Measurements from ENCODE around the gene STK32C.
"Not testable (repeated sequence)": the region's sequence is repeated elsewhere in the genome, so short reads cannot be mapped to it uniquely, and the experiment has no call there.

The STK32C gene

DNA sequence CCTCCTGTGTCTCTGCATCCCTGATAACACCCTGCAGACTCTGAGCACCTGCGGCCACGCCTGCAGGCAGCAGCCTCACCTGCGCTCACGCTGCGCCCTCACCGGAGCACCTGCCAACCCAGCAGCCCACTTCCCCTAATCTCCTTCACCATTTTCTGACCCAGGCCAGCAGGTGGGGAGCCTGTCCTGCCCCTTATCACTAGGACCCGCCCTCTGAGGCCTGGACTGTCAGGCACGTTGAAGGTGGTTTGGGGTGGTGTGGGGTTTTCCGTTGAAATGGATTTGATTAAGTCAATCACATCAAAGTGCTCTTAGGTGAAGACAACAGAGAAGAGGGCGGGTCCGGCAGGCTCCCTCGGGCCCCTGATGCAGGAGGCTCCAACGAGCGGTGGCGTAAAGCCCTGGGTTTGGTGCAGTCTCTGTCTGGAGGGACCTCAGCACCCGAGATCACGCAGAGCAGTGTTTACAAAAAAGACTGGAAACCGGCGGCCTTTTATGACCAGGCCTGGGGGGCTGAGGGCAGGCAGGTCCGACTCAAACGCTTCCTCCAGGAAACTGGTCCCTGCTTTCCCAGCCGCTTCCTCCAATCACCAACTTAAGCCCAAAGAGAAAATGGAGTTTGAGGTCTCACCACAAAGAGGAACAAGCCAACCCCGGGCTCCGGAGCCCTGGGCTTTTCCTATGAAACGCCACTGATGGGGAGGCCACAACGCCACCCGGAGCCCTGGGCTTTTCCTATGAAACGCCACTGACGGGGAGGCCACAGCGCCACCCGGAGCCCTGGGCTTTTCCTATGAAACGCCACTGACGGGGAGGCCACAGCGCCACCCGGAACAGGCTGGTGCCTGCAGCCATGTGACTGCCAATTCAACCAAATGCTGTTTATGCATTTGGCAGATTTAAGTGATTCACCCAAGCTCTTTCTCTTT lies 75.5 kb downstream of the STK32C start:
- DNase-seq (ENCODE audit: low read depth in 2 of 2): no peak

DNA sequence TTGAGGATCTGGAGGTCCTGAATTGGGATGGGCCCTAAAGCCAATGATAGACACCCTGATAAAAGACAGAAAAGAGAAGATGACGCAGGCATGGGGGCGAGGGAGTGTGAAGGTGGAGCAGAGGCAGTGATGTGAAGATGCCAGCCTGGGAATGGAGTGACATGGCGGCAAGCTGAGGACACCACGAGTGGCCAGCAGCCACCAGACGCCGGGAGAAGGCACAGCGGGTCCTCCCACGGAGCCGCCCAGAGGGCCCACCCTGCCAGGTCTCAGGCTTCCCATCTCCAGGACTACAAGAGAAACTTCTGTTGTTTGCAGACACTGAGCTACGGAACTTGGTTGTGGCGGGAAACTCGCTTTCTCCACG lies 76.1 kb downstream of the STK32C start:
- no peak for DNase-seq (ENCODE audit: low read depth in 2 of 2)

DNA sequence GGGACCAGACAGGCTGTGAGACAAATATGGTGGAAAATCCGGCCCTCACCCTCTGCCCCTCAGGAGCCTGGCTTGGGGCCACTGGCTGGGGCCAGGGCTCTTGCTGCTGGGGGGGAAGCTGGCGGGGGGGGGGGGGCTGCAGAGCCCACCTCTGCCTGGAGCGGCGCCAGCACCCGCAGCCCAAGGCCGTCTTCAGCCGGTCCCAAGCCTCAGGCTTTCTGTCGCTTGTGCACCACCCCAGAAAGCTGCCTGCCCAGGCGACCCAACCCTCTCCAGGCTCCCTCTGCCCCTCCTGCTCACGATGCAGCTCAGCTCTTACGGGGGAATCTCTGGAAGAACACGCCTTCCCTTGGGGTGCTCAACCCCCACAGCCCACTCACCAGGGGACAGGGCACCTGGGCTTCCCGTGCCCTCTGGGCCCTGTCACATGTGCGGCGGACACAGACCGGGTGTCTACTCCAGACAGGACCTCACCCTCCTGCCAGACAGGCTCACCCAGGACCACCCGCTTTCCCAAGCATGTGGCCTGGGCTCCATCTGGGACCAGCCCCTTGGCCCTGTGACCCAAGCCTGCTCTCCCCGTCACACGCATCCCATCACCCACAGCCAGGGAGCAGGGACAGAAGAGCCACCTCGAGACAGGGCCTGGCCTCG lies 77.1 kb downstream of the STK32C start:
- no peak for DNase-seq (ENCODE audit: low read depth in 2 of 2)

DNA sequence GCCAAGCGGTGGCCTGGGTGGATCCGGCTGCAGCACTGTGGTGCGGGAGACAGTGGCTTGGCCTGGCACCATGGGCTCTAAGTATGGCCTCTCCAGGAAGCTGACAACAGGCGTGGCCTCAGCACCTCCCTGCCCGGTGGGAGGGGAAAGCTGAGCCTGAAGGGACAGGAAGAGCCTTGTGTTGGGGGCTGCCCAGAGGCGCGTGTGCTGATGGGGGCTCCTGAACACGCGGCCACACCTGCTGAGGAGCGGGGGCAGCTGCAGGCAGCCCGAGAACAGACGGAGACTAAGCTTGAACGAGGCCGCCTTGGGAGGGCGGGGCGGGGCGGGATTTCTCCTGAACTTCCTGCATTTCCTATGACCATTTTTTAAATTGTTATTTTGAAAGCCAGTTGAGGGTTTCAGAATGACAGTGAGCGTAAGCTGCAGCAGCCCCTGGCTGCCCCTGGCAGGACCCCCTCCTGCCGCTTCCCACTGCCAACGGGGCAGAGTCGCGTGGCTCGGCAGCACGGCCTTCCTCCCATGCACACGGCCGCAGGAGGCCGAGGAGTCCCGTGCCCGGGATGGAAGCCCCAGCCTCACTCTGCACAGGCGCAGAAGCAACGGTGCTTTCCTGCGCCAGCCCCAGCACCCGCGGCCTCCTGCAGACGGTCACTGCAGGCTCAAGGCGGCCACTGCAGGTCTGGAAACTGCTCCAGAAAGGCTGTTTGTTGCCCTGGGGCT lies 77.8 kb downstream of the STK32C start:
- DNase-seq (ENCODE audit: low read depth in 2 of 2): no peak

DNA sequence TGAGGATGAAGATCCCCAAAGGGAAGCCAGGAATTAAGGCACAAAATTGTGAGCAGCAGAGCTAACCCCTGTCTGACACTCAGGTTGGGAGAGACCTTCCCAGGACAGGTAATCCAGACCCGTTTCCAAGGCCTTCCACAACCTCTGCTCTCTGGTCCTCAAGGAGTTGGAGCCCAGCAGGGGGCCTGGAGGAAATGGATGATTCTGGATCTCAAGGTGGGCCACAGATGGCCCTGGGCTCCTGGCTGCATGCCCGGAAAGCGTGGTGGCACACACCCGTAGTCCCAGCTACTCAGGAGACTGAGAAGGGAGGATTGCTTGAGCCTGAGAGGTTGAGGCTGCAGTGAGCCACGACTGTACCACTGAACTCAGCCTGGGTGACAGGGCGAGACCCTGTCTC lies 78.7 kb downstream of the STK32C start:
- DNase-seq (ENCODE audit: low read depth in 2 of 2): no peak

DNA sequence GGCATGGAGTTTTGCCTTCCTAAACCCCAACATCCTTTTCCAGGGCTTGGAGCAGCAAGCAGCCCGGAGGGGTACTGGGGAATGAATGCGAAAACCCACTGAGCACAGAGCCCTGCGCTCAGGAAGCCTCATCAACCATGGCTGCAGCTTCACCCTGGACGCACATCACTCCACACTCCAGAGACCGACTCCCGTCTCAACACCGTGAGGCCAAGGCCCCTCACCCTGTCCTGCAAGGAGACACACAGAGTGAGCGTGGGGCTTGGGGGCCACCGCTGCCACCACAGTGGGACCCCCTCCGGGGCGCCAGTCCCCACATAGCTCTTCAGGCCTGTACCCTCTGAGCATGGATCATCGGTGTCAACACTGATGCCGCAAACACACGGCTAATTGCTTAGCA lies 79.1 kb downstream of the STK32C start:
- DNase-seq (ENCODE audit: low read depth in 2 of 2): no peak

DNA sequence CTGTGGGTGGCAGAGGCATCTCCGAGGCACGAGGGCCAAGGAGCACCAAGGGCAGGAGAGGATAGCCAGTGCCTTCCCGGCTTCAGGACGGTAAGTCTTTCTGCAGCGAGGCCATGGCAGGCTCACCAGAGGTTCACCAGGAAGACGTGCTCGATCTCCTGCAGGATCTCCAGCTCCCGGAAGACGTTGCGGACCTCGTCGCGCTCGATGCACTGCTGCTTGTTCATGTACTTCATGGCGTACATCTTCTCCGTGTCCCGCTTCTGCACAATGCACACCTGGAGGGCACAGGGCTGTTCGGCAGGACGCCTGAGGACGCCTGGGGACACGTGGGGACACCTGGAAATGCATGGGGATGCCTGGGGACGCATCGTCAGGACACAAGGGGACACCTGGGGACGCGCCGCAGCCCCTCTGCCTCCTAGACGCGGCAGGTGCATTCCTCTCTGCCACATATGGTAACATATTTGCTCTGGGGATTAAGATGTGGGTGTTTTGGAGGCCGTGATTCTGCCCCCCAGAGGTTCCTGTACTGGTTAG lies 79.8 kb downstream of the STK32C start:
- DNase-seq (ENCODE audit: low read depth in 2 of 2): no peak

DNA sequence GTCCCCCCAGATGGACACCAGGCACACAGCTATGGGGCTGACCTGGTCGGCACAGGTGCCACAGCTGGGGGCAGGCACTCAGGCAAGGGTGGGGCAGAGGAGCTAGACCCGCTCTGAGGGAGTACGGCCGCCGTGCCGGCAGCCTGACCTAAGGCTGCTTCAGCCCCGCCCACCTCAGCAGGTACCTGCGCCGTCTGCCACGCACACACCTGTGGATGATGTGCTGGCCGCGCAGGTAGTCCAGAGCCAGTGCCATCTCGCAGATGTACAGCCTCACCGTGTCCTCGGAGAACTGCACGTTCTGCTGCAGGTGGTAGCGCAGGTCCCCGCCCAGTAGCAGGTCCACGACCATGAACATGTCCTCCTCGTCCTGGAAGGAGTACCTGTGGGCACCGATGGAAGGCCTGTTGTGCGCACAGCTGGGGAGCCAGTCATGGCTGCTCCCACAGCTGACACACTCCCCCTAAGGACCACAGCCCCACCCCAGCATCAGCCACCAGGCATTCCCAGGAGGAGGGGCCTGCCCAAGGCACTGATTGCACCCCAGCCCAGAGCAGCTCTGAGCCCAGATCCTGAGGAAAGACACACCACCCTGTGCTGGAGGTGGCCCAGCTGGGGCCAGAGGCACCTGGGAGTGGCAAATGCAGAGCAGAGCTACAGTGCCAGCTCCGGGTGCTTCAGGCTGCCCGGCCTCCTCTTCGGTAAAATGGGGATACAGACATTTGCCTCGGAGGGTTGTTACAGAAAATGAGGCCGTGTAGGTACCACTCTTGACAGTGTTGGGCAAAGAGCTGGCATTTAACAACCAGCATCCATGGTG lies 81.0 kb downstream of the STK32C start:
- no peak for DNase-seq (ENCODE audit: low read depth in 2 of 2)

DNA sequence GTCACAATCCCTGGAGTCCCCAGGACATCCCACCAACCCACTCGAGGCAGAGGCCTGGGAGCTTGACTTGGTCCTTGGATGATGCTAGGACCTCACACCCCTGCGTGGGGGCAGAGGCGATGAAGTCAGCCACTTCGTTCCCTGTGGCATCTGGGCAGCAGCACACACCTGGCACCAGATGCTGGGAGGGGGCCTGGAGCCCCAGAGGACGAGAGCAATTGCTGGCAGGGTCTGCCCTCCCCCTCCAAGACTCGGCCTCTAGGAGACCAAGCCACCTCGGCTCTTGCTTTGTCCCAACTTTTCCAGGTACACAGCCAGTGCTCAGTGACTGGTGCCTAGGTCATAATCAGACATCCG lies 81.9 kb downstream of the STK32C start:
- no peak for DNase-seq (ENCODE audit: low read depth in 2 of 2)

DNA sequence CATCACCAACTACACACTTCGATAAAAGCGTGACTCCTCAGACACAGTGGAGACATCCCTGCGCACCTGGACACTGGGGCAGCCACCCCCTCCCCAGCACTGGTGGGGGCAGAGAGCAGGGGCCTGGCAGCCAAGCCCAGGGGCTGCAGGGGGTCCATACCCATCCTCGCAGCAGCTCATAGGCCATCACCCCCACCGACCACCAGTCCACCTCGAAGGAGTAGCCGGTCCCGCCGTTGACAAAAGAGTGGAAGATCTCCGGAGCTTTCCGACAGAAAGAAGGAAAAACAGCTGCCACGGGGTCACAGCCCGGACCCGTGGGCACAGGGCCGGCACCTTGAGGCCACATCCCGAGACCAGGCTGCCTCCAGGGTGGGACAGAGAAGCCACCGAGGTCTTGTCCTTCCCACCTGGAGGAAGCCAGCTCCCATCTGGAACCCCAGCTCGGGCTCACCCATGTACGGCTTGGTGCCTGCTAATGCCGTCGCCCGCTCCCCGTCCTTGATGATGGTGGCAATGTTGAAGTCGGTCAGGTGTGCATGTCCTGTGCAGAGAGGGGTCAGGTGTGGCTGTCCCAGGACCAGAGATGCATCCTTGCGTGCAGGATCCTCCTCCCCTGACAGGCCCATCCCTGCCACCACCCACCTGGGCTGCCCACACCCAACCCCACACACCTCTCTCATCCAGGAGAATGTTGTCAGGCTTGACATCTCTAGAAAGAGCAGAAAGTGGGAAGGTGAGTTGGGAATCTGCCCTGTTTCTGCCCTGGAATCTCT lies 82.5 kb downstream of the STK32C start:
- no peak for DNase-seq (ENCODE audit: low read depth in 2 of 2)

DNA sequence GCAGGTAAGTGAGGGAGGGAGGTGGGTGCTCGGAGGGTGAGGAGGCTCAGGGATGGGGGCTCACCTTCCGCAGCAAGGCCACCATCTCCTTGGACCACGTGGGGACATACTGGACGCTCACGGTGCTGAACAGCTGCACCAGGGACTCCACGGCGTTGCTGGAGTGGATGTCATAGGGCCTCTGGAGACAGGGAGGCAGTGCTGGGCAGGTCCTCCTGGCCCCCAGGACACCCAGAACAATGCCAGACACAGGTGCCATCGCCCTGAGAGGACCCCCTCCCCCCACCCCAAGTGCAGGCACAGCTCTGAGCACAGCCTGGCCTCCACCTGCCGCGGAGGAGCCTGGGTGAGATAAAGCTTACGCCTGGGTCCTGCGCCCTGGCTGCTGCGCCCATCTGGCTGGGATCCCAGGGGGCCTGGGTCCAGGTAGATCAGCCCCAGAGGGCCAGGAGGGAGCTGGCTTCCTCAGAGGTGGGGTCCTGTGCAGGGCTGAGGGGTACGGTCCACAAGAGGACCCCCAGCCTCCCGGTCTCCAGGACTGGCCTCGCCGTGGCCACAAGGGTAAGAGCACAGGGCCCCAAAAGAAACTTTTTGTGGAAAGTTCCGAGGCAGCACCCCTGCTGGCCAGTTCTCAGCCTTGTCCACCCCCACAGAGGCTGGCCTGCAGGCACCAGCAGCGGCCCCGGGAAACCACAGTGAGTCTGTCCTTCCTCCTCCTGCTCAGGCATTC lies 83.2 kb downstream of the STK32C start:
- no peak for DNase-seq (ENCODE audit: low read depth in 2 of 2)

DNA sequence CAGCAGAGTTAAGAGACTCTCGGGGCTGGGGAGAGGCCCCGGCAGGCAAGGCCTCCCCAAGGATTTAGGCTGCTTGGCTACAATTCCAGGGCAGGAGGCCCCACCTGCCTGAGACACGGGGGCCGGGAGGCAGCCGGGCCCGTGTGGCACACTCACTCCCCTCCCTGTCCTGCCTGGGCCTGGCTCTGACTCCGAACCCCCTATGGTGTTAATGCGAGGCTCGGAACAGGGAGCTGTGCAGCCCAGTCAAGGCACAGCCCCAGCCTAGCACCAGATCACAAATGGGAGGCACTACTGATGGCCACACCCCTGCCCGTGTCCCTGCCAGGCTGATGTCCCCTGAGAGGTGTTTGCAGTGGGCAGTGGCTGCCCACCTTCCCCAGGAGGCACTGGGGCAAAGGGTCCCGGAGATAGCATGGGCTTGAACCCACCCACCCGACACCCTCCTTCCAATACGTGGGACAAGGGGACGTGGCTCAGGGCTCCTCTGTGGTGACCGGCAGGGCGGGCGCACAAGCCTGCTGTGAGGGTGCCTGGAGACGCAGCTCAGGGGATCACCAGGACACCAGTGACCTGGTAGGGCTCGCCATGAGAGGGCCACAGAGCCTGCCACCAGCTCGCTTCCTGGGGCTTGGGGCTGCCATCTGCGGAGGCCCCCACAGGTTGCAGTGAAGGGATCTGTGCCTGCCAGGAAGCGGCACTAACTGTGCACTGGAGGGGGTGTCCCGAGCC lies 84.0 kb downstream of the STK32C start:
- no peak for DNase-seq (ENCODE audit: low read depth in 2 of 2)

DNA sequence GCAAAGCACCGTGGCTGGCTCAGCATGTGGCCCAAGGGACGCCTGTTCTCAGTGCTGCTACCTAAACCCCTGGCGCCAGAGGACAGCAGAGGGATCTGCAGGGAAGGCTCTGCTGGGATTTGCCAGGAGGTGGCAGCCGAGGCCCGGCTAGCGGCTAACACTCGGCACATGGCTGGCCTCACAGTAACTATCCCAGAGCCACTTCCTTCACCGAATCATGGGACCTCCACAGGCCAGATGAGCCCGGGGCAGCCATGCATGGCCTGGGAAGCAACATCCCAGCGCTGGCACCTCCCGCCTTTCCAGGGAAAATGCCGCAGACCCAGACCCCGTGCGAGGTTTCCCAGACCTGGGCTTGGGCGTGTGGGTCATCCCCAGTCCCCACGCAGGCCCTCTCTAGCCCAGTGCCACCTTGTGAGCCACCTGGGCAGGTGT lies 84.6 kb downstream of the STK32C start:
- peak; percentile 9 to 34 for DNase-seq (ENCODE audit: low read depth in 2 of 2)

DNA sequence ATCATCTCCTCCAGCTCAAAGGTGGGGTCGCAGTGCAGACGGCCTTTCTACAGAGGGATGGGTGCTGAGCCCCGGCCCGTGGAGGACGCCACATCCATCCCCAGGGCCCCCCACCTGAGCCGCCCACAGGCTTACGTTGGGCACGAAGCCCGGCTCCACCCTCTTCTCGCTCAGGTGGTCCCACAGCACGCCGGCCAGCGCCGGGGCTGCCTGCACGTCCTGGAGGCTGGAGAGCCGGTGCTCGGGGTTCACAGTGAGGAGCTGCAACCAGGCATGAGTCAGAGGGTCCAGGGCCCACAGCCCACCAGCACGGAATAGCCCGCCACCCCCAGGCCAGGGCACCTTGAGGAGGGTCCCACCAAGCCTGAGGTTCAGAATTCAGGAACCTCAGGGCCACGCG lies 85.0 kb downstream of the STK32C start:
- DNase-seq (ENCODE audit: low read depth in 2 of 2): no peak

DNA sequence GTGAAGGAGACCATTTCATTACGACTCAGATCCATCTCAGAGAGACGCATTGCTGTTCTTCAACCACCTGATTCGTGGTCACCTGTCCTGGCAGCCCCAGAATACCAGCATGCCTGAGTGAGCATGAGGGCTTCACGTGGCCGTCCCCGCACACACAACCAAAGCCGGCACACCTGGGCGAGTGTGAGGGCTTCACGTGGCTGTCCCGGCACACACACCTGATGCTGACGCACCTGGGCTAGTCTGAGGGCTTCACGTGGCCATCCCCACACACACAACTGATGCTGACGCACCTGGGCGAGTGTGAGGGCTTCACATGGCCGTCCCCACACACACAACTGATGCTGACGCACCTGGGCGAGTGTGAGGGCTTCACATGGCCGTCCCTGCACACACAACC lies 86.8 kb downstream of the STK32C start:
- DNase-seq (ENCODE audit: low read depth in 2 of 2): not testable (repeated sequence)

DNA sequence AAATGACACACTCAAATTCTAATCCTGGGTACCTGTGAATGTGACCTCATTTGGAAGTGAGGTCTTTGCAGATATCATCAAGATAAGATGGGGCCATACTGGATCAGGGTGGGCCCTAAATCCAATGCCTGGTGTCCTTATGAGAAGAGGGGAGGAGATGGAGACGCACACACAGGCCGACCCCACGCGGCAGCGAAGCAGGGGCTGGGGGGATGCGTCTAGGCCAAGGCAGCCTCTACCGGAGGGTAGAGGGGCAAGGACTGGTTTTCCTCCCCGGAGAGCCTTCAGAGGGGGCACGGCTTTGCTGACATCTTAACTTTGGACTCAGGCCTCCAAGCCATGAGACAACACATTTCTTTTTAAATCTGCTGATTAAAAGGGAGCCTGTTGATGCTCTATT lies 87.7 kb downstream of the STK32C start:
- DNase-seq (ENCODE audit: low read depth in 2 of 2): no peak

DNA sequence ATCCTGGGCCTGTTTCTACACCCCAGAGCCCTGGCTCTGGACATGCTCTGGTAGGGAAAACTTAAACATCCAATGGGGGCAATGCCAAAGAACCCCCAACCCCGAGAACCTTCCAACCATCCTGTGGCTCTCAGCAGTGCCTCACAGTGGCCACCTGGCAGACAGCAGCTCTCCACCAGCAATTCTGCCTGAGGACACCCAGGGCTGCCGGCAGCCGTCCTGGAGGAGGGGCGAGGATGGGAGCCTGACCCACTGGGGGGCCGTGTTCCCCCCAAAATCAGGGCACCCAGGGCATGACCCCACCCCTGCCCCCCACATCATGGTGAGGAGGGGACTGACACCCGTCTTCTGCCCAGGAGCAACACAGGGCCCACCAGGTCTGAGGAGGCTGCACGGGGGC lies 88.3 kb downstream of the STK32C start:
- no peak for DNase-seq (ENCODE audit: low read depth in 2 of 2)

DNA sequence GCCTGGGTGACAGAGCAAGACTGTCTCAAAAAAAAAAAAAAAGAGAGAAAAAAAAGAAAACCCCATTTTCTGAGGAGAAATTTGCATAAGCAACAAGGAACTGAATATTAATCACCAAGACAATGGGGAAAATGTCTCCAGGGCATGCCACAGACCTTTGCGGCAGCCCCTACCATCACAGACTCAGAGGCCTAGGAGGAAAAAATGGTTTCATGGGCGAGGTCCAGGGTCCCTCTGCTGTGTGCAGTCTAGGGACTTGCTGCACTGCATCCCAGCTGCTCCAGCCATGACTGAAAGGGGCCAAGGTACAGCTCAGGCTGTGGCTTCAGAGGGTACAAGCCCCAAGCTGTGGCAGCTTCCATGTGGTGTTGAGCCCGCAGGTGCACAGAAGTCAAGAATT lies 91.3 kb downstream of the STK32C start:
- not testable (repeated sequence) for DNase-seq (ENCODE audit: low read depth in 2 of 2)

DNA sequence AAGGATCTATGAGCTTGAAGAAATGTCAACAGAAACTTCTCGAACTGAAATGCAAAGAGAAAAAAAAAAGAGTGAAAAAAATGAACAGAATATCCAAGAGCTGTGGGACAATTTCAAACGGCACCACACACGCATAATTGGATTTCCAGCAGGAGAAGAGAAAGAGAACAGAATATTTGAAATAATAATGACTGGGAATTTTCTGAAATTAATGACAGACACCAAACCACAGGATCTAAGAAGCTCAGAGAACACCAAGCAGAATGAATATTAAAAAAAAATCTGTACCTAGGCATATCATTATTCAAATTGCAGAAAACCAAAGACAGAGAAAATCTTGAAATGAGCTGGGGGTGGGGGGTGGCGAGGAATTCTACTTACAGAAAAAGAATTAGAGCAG lies 93.8 kb downstream of the STK32C start:
- no peak for DNase-seq (ENCODE audit: low read depth in 2 of 2)
